H1 (cell line): ENCODE data around the gene CMTM3. TPM values are rescaled to one million over a fixed set of nuclear protein-coding genes. Genes with fewer than 3 reads are reported as not detected.
A peak's percentile ranks its signal among the peaks of the same experiment; 100 is the strongest.

Experiments used
- CTCF ChIA-PET: fragments of 300-600 bp; sonication (Branson Sonifier 250); formaldehyde crosslinking; loops from one replicate; lab custom pipeline; 2021; ENCODE audit not compliant: partially characterized antibody; lab: Charles Lee
- POLR2A ChIA-PET: fragments of 300-600 bp; sonication (Branson Sonifier 250); formaldehyde crosslinking; loops from one replicate; lab custom pipeline; 2021; ENCODE audit warnings: inconsistent platforms; ENCODE audit not compliant: partially characterized antibody; lab: Charles Lee
- DNase-seq, 2 experiments: peaks; one replicate each; pipeline versions ENCODE4 v3.0.0 to v3.0.0-alpha.2; 2010 to 2022; ENCODE audit warnings: low spot score in 2 of 2, low read depth in 1 of 2, mixed read lengths in 1 of 2
- FAIRE-seq: peaks from 2 replicates; lab custom pipeline; 2011; peaks lifted over from hg19 to GRCh38; lab: Jason Lieb, UNC
- H2AFZ ChIP-seq: 2 replicates; pipeline ENCODE4 v1.8.1; 2012; ENCODE audit warnings: low read length, inconsistent platforms
- H2AK5ac ChIP-seq: 2 replicates; pipeline ENCODE4 v1.6.1; 2013; ENCODE audit warnings: low read depth, low read length
- H2BK120ac ChIP-seq: replicated peaks from 2 replicates; pipeline ENCODE3; 2013; ENCODE audit warnings: low read depth, low read length, inconsistent platforms
- H2BK12ac ChIP-seq: 2 replicates; pipeline ENCODE4 v1.6.1; 2013; ENCODE audit warnings: low read depth, low read length
- H2BK15ac ChIP-seq: 2 replicates; pipeline ENCODE4 v1.6.1; 2013; ENCODE audit warnings: low read length
- H2BK20ac ChIP-seq: 2 replicates; pipeline ENCODE4 v1.6.1; 2013; ENCODE audit warnings: low read length
- H2BK5ac ChIP-seq: 2 replicates; pipeline ENCODE4 v1.6.1; 2013; ENCODE audit warnings: low read depth, low read length
- H3K14ac ChIP-seq: 2 replicates; pipeline ENCODE4 v1.6.1; 2013; ENCODE audit warnings: inconsistent platforms; ENCODE audit not compliant: insufficient read length
- H3K18ac ChIP-seq: 2 replicates; pipeline ENCODE4 v1.6.1; 2013; ENCODE audit warnings: low read length; ENCODE audit errors: extremely low read depth
- H3K23ac ChIP-seq: 2 replicates; pipeline ENCODE4 v1.6.1; 2013; ENCODE audit warnings: inconsistent platforms; ENCODE audit not compliant: insufficient read length
- H3K23me2 ChIP-seq: 2 replicates; pipeline ENCODE4 v1.6.1; 2013; ENCODE audit warnings: low read depth, low read length
- H3K27ac ChIP-seq: 2 replicates; pipeline ENCODE4 v1.6.1; 2011; ENCODE audit warnings: low read depth, low read length, inconsistent platforms
- H3K27me3 ChIP-seq, 4 experiments: replicated peaks in 1 of 4; 1 replicate in 1 of 4; 2 replicates in 3 of 4; pipeline versions ENCODE4 v1.6.1 to v1.8.1; 2011 to 2013; ENCODE audit warnings: low read length in 3 of 4, mild to moderate bottlenecking in 3 of 4, inconsistent platforms in 2 of 4, mixed read lengths in 2 of 4, moderate library complexity in 1 of 4; ENCODE audit not compliant: control insufficient read depth in 3 of 4, insufficient read depth in 3 of 4; ENCODE audit errors: extremely low read depth in 1 of 4
- H3K36me3 ChIP-seq, 4 experiments: 2 replicates each; pipeline versions ENCODE4 v1.6.1 to v1.8.1; 2011 to 2013; ENCODE audit warnings: mild to moderate bottlenecking in 4 of 4, low read length in 3 of 4, moderate library complexity in 2 of 4, control low read depth in 1 of 4, inconsistent platforms in 1 of 4; ENCODE audit not compliant: insufficient read depth in 4 of 4, control insufficient read depth in 2 of 4
- H3K4ac ChIP-seq: replicated peaks from 2 replicates; pipeline ENCODE3; 2013; ENCODE audit warnings: low read length, low read depth, mixed read lengths, inconsistent platforms; ENCODE audit not compliant: insufficient read length
- H3K4me1 ChIP-seq, 4 experiments: replicated peaks in 1 of 4; 1 replicate in 1 of 4; 2 replicates in 3 of 4; pipeline versions ENCODE4 v1.6.1 to v1.8.1; 2011 to 2013; ENCODE audit warnings: low read length in 3 of 4, inconsistent platforms in 2 of 4, mixed read lengths in 1 of 4; ENCODE audit not compliant: insufficient read depth in 4 of 4, control insufficient read depth in 3 of 4
- H3K4me2 ChIP-seq, 2 experiments: 2 replicates each; pipeline versions ENCODE4 v1.6.1 to v1.8.1; 2011 to 2013; ENCODE audit warnings: low read depth in 2 of 2, low read length in 2 of 2, control low read depth in 1 of 2, inconsistent platforms in 1 of 2, mild to moderate bottlenecking in 1 of 2; ENCODE audit not compliant: insufficient read depth in 1 of 2
- H3K4me3 ChIP-seq, 4 experiments: fragments of 200-600, 300-600 bp in 1 of 4; sonication (generic), shearing (Covaris generic), sonication (Bioruptor Twin) in 1 of 4; 2 replicates each; pipeline versions ENCODE4 v1.5.1 to v1.8.1; 2011 to 2016; ENCODE audit warnings: low read length in 4 of 4, low read depth in 3 of 4, control low read depth in 2 of 4, inconsistent platforms in 2 of 4, mild to moderate bottlenecking in 2 of 4, mixed read lengths in 1 of 4, moderate library complexity in 1 of 4; ENCODE audit not compliant: insufficient read depth in 2 of 4; ENCODE audit errors: extremely low read depth in 1 of 4
- H3K56ac ChIP-seq: replicated peaks from 2 replicates; pipeline ENCODE3; 2013; ENCODE audit warnings: low read depth, mild to moderate bottlenecking, mixed read lengths, low read length, inconsistent platforms; ENCODE audit not compliant: insufficient read length
- H3K79me1 ChIP-seq: 2 replicates; pipeline ENCODE4 v1.6.1; 2013; ENCODE audit warnings: low read depth, low read length, control low read depth
- H3K79me2 ChIP-seq, 2 experiments: 2 replicates each; pipeline versions ENCODE4 v1.6.1 to v1.8.1; 2012 to 2013; ENCODE audit warnings: low read length in 2 of 2, mild to moderate bottlenecking in 2 of 2, inconsistent platforms in 1 of 2; ENCODE audit not compliant: insufficient read depth in 2 of 2, control insufficient read depth in 1 of 2
- H3K9ac ChIP-seq, 4 experiments: replicated peaks in 1 of 4; 1 replicate in 1 of 4; 2 replicates in 3 of 4; pipeline versions ENCODE4 v1.6.1 to v1.8.1; 2011 to 2013; ENCODE audit warnings: low read depth in 3 of 4, low read length in 3 of 4, control low read depth in 2 of 4, mild to moderate bottlenecking in 2 of 4, moderate library complexity in 2 of 4, inconsistent platforms in 1 of 4; ENCODE audit errors: extremely low read depth in 1 of 4
- H3K9me3 ChIP-seq, 2 experiments: 2 replicates each; pipeline versions ENCODE4 v1.6.1 to v1.8.1; 2012 to 2013; ENCODE audit warnings: mild to moderate bottlenecking in 2 of 2, moderate library complexity in 2 of 2, control low read depth in 1 of 2, inconsistent platforms in 1 of 2, low read depth in 1 of 2, low read length in 1 of 2, mixed read lengths in 1 of 2; ENCODE audit not compliant: insufficient read depth in 2 of 2
- H4K20me1 ChIP-seq, 2 experiments: replicated peaks in 1 of 2; 2 replicates each; pipeline versions ENCODE3 to v1.8.1; 2011 to 2013; ENCODE audit warnings: inconsistent platforms in 2 of 2, low read length in 2 of 2, mild to moderate bottlenecking in 1 of 2; ENCODE audit not compliant: insufficient read depth in 2 of 2, control insufficient read depth in 1 of 2
- H4K5ac ChIP-seq: 2 replicates; pipeline ENCODE4 v1.6.1; 2013; ENCODE audit warnings: low read length, low read depth, mixed read lengths, inconsistent platforms; ENCODE audit not compliant: insufficient read length
- H4K8ac ChIP-seq: 2 replicates; pipeline ENCODE4 v1.8.0; 2013; ENCODE audit warnings: mild to moderate bottlenecking, moderate library complexity, low read length, inconsistent platforms; ENCODE audit not compliant: insufficient read depth; ENCODE audit errors: extremely low read depth
- H4K91ac ChIP-seq: replicated peaks from 2 replicates; pipeline ENCODE3; 2013; ENCODE audit warnings: low read length, mixed read lengths, inconsistent platforms; ENCODE audit not compliant: insufficient read length
- ASH2L ChIP-seq: fragments of 200-600, 300-600 bp; sonication (generic); IDR thresholded peaks from one replicate; pipeline ENCODE4 v1.7.1; 2017; ENCODE audit warnings: low read length
- BACH1 ChIP-seq: IDR thresholded peaks from 2 replicates; pipeline ENCODE4 v1.6.1; 2012; ENCODE audit warnings: low read length, improper control_type of control experiment
- CREB1 ChIP-seq: IDR thresholded peaks from 2 replicates; pipeline ENCODE4 v1.6.1; 2012; ENCODE audit warnings: inconsistent platforms
- CTBP2 ChIP-seq: IDR thresholded peaks from 2 replicates; pipeline ENCODE4 v1.7.0; 2011; ENCODE audit warnings: borderline replicate concordance, mild to moderate bottlenecking, moderate library complexity, mixed read lengths, low read length; ENCODE audit not compliant: insufficient read depth, insufficient read length
- EZH2 ChIP-seq: fragments of 200-600 bp; sonication (generic); IDR thresholded peaks from 2 replicates; pipeline ENCODE4 v1.7.1; 2012; ENCODE audit warnings: low read depth, mild to moderate bottlenecking, moderate library complexity, low read length, inconsistent platforms; ENCODE audit not compliant: severe bottlenecking
- RBBP5 ChIP-seq: IDR thresholded peaks from 2 replicates; pipeline ENCODE4 v1.7.1; 2012; ENCODE audit warnings: low read depth, mild to moderate bottlenecking, inconsistent platforms, low read length, moderate library complexity, borderline replicate concordance
- SIN3A ChIP-seq, 2 experiments: IDR thresholded peaks in 1 of 2; conservative IDR thresholded peaks in 1 of 2; 2 replicates each; pipeline ENCODE4 v1.6.1; 2011 to 2012; ENCODE audit warnings: low read length in 2 of 2, improper control_type of control experiment in 1 of 2, low read depth in 1 of 2, mild to moderate bottlenecking in 1 of 2
- TBP ChIP-seq: IDR thresholded peaks from 2 replicates; pipeline ENCODE4 v1.6.1; 2011; ENCODE audit warnings: low read depth, low read length, improper control_type of control experiment
- TEAD4 ChIP-seq: IDR thresholded peaks from 2 replicates; pipeline ENCODE4 v1.6.1; 2012; ENCODE audit warnings: low read depth, low read length, inconsistent platforms, mixed read lengths
- WGBS, 2 experiments: shearing (Covaris generic) in 1 of 2; methylation state at CpG; one replicate each; pipeline versions ENCODE4 v1.1.6 to v1.1.7; 2013 to 2015; ENCODE audit warnings: low lambda C conversion rate in 2 of 2, mixed read lengths in 2 of 2, inconsistent platforms in 1 of 2, low coverage in 1 of 2, missing lambda C conversion rate in 1 of 2; ENCODE audit not compliant: insufficient replicate concordance in 2 of 2, insufficient coverage in 1 of 2, insufficient read length in 1 of 2; ENCODE audit errors: extremely low coverage in 1 of 2, missing lambda C conversion rate in 1 of 2; 5-methylcytosine and 5-hydroxymethylcytosine counted together
- polyA plus RNA-seq, 7 experiments: library from polyadenylated mRNA; depleted of rRNA in 3 of 7; stranded (reverse) in 5 of 7; unstranded in 2 of 7; fragments of >200 nt in 5 of 7; fragments of 200-250 nt in 2 of 7; gene quantifications; 1 replicate in 5 of 7; 2 replicates in 1 of 7; 4 replicates in 1 of 7; pipeline versions ENCODE4 v1.2.1 to v1.2.3, GENCODE V29; 2011 to 2013; ENCODE audit warnings: missing spikeins in 2 of 7, mixed read lengths in 2 of 7
- total RNA-seq: library from RNA; stranded (reverse); fragmentation: NEBNext Ultra II Directional; extraction: Animal tissue kit (Norgen Biotek cat#: 25700); gene quantifications from 2 replicates; pipeline ENCODE4 v1.2.1, GENCODE V29; 2021

CMTM3 gene
- total and polyA plus RNA-seq, 2 of the 8 experiments (the other 6 are each of a cell fraction or from before 2014, with no cell fraction given): 24.7 to 24.8 TPM

DNA sequence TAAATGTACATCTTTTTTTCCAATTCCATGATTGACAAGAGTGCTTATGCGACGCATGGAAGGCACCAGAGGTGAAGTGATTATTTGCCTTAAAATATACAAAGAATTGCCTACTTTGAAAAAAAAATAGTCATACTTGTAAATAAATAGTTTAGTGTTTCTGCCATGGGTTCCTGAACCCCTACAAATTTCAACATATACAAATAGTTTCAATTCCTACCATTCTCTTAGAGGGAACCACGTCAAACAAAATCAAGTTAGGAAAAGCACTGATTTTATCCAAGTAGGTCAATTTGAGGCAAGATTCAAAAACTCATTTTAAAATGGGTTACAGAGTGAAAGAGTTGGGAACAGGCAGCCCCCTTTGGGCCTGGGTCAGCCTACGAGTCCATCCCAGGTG lies 11.7 kb downstream of the CMTM3 start:
- no peaks in the 10 kb centered on the region; the same call in 1 of the 2 replicates for H3K79me1 ChIP-seq
- peak overlapping the region; percentile 51 for H3K18ac ChIP-seq
- H3K4ac ChIP-seq: no peak overlapping the region
- no peak overlapping the region for H2BK120ac ChIP-seq
- no peaks in the 10 kb centered on the region for H3K23me2 ChIP-seq
- H3K4me1 ChIP-seq: peaks cover 3 to 12% (median 7%) of the 10 kb centered on the region in 4 experiments
- H2BK20ac ChIP-seq: no peak overlapping the region
- FAIRE-seq: no peak
- no peak overlapping the region for H4K91ac ChIP-seq
- no peak overlapping the region for H2AFZ ChIP-seq
- 0 out of 2 replicates have a peak overlapping the region, but pooled peaks have one; percentile 73 for H2BK15ac ChIP-seq
- no peak overlapping the region for H3K14ac ChIP-seq
- H3K9me3 ChIP-seq: peaks cover 0 to 7% of the 10 kb centered on the region in 2 experiments; a peak in 1 of 4 replicates
- POLR2A ChIA-PET: no interaction called here
- no peak overlapping the region for H3K56ac ChIP-seq
- no peak overlapping the region for H3K23ac ChIP-seq
- H3K4me2 ChIP-seq: peak overlapping the region; percentile 40 to 51; a peak in 3 of 4 replicates
- CTCF ChIA-PET: interaction anchor here (3.0 kb wide), 1 partner anchor 35 kb away, joined by 17 read pairs; no protein-coding TSS in a partner anchor
- H3K36me3 ChIP-seq: peaks cover 7 to 35% (median 22%) of the 10 kb centered on the region in 4 experiments; a peak in 7 of 8 replicates
- H2AK5ac ChIP-seq: no peak overlapping the region
- H3K27me3 ChIP-seq: no peaks in the 10 kb centered on the region
- no peak overlapping the region for H3K9ac ChIP-seq
- no peak overlapping the region for H4K5ac ChIP-seq
- no peak overlapping the region for H2BK12ac ChIP-seq
- DNase-seq: no peak
- H3K4me3 ChIP-seq: no peak overlapping the region; a peak in 2 of 8 replicates
- H2BK5ac ChIP-seq: no peak overlapping the region
- H3K79me2 ChIP-seq: no peaks in the 10 kb centered on the region
- 88% methylated on average over 4 of the region's 4 CpGs; no CpG with 5 or more reads in 1 of the 2 experiments for WGBS, 2 experiments
- H3K27ac ChIP-seq: no peak overlapping the region
- H4K8ac ChIP-seq: peak overlapping the region; percentile 51; the same call in 1 of the 2 replicates
- H4K20me1 ChIP-seq: peaks cover 6% of the 10 kb centered on the region in 2 experiments
- TF ChIP-seq EZH2: no peak
- TF ChIP-seq SIN3A (conservative IDR thresholded peaks at IDR 0.05 in 1 of 2, IDR thresholded peaks at IDR 0.05 in 1 of 2; ENCODE audit: low read depth in 1 of 2, low read length in 2 of 2): no peak
- TF ChIP-seq TBP: no peak
- TF ChIP-seq RBBP5: no peak
- TF ChIP-seq CTBP2: no peak
- TF ChIP-seq BACH1: no peak
- TF ChIP-seq CREB1: no peak
- TF ChIP-seq TEAD4: no peak
- no peak for TF ChIP-seq ASH2L
